GM19397 (cell line): ENCODE measurements around the gene SEC14L2.
"Not testable (repeated sequence)": the region's sequence is repeated elsewhere in the genome, so short reads cannot be mapped to it uniquely, and the experiment has no call there.

Source experiments
- ATAC-seq: cut with Tn5 transposase; IDR thresholded peaks from one replicate; pipeline ENCODE4 v1.9.1; 2021; ENCODE audit warnings: mild to moderate bottlenecking, moderate library complexity; ENCODE audit not compliant: unreplicated experiment

SEC14L2 gene

GRCh38 chr22:30447656-30448055 is 50.8 kb downstream of the SEC14L2 start:
- no peak for ATAC-seq

GRCh38 chr22:30451488-30451887 is 54.7 kb downstream of the SEC14L2 start:
- ATAC-seq: not testable (repeated sequence)

- no peak for ATAC-seq
These were observed 56.0 kb downstream of the SEC14L2 start for GRCh38 chr22:30452861-30453260.

- no peak for ATAC-seq
These were observed 57.1 kb downstream of the SEC14L2 start for GRCh38 chr22:30453731-30454510.

GRCh38 chr22:30455075-30455840 is 58.4 kb downstream of the SEC14L2 start:
- no peak for ATAC-seq

GRCh38 chr22:30457981-30458380 is 61.2 kb downstream of the SEC14L2 start:
- ATAC-seq: no peak

GRCh38 chr22:30459181-30460052 is 62.6 kb downstream of the SEC14L2 start:
- ATAC-seq: no peak

GRCh38 chr22:30460147-30460546 is 63.3 kb downstream of the SEC14L2 start:
- ATAC-seq: no peak

GRCh38 chr22:30460555-30460954 is 63.7 kb downstream of the SEC14L2 start:
- ATAC-seq: not testable (repeated sequence)

GRCh38 chr22:30469165-30469564 is 72.3 kb downstream of the SEC14L2 start:
- ATAC-seq: no peak

GRCh38 chr22:30470655-30471054 is 73.8 kb downstream of the SEC14L2 start:
- no peak for ATAC-seq

- ATAC-seq: no peak
These were observed 74.9 kb downstream of the SEC14L2 start, which contains the start of gene SEC14L3 for GRCh38 chr22:30471616-30472318. SEC14L3 (minus strand) TSS chr22:30472017; CDS start chr22:30471958, 59 bp downstream.

- ATAC-seq: no peak
These were observed 76.3 kb downstream of the SEC14L2 start for GRCh38 chr22:30472994-30473720.

GRCh38 chr22:30474121-30474520 is 77.3 kb downstream of the SEC14L2 start:
- no peak for ATAC-seq
